Astrocyte (in vitro differentiated cells and primary cell): ENCODE measurements around the gene RASGRP1.

Experiments used
- CTCF ChIP-seq: IDR thresholded peaks from 2 replicates; pipeline ENCODE4 v1.5.1; 2011; ENCODE audit warnings: low read depth, mild to moderate bottlenecking, inconsistent platforms, low read length, moderate library complexity; ENCODE audit not compliant: insufficient read depth
- EZH2 ChIP-seq: IDR thresholded peaks from 2 replicates; pipeline ENCODE4 v1.6.1; 2012; ENCODE audit warnings: mild to moderate bottlenecking, low read length, inconsistent platforms; ENCODE audit not compliant: insufficient read depth

GRCh38 chr15:38536201-38536676 lies 28.4 kb downstream of the RASGRP1 start:
- TF ChIP-seq CTCF, result no peak
- no peak for TF ChIP-seq EZH2
